ENCODE data around the gene DOK7. TPM values are rescaled to one million over a fixed set of nuclear protein-coding genes. Genes with fewer than 3 reads are reported as not detected.

DOK7 gene
- total and polyA plus RNA-seq, 2 of the 4 experiments (the other 2 are of a cell fraction) = not detected

DNA sequence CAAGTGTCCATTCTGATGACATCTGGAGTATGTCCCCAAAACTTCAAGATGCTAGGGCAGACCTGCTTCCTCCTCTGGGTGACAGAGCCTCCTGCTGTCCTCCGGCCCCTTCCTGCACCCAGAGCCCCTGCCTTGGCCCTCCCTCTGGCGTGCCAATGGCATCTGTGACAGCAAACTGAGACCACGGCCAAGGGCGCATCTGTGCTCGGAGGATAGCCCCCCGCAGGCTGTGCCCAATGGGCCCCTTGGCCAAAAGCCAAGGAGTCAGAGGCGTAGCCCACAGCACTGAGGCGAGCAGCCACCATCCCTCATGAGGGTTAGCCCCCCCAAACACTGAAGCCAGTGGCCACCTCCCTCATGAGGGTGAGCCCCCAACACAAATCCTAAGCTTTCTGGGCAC lies 61.2 kb downstream of the DOK7 start:
- ChIA-PET POLR2A (ENCODE audit: unreplicated experiment) (no interaction called here), CTCF (no interaction called here)
- WGBS, 2 experiments (ENCODE audit: extremely low coverage in 2 of 2, insufficient read length in 1 of 2) = 93% methylated on average over 3 of the region's 8 CpGs; no CpG with 5 or more reads in 1 of the 2 experiments
- no peak overlapping the region for H3K56ac ChIP-seq (ENCODE audit: extremely low read depth, insufficient read depth, low read length)
- H3K4me2 ChIP-seq (ENCODE audit: low read depth, low read length) = no peak overlapping the region
- H2AFZ ChIP-seq (replicated peaks; ENCODE audit: low read length, poor library complexity) = no peak overlapping the region
- TF ChIP-seq, protein P1, sequence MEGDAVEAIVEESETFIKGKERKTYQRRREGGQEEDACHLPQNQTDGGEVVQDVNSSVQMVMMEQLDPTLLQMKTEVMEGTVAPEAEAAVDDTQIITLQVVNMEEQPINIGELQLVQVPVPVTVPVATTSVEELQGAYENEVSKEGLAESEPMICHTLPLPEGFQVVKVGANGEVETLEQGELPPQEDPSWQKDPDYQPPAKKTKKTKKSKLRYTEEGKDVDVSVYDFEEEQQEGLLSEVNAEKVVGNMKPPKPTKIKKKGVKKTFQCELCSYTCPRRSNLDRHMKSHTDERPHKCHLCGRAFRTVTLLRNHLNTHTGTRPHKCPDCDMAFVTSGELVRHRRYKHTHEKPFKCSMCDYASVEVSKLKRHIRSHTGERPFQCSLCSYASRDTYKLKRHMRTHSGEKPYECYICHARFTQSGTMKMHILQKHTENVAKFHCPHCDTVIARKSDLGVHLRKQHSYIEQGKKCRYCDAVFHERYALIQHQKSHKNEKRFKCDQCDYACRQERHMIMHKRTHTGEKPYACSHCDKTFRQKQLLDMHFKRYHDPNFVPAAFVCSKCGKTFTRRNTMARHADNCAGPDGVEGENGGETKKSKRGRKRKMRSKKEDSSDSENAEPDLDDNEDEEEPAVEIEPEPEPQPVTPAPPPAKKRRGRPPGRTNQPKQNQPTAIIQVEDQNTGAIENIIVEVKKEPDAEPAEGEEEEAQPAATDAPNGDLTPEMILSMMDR (conservative IDR thresholded peaks at IDR 0.05; ENCODE audit: low read depth, low read length) = no peak
- TF ChIP-seq FOS (IDR thresholded peaks at IDR 0.05; ENCODE audit: low read depth, low read length) = no peak
- TF ChIP-seq, protein P2, sequence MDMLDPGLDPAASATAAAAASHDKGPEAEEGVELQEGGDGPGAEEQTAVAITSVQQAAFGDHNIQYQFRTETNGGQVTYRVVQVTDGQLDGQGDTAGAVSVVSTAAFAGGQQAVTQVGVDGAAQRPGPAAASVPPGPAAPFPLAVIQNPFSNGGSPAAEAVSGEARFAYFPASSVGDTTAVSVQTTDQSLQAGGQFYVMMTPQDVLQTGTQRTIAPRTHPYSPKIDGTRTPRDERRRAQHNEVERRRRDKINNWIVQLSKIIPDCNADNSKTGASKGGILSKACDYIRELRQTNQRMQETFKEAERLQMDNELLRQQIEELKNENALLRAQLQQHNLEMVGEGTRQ (IDR thresholded peaks at IDR 0.05; ENCODE audit: low read depth, low read length) = no peak
- no peak for TF ChIP-seq CEBPB (IDR thresholded peaks at IDR 0.05; ENCODE audit: low read depth, low read length)
- no peak for TF ChIP-seq POLR2A (IDR thresholded peaks at IDR 0.05; ENCODE audit: low read depth, low read length)
- no peak for TF ChIP-seq MXI1 (IDR thresholded peaks at IDR 0.05; ENCODE audit: borderline replicate concordance, low read depth, low read length)
- TF ChIP-seq NFE2L2 (IDR thresholded peaks at IDR 0.05; ENCODE audit: low read depth, low read length) = no peak
- no peak for TF ChIP-seq MAZ (IDR thresholded peaks at IDR 0.05; ENCODE audit: borderline replicate concordance, low read depth, low read length)
- TF ChIP-seq BHLHE40 (IDR thresholded peaks at IDR 0.05; ENCODE audit: low read depth, low read length) = no peak
- TF ChIP-seq RCOR1 (IDR thresholded peaks at IDR 0.05; ENCODE audit: insufficient replicate concordance, low read length) = no peak
- no peak for TF ChIP-seq MAFK (IDR thresholded peaks at IDR 0.05; ENCODE audit: low read depth, low read length)
- no peak for TF ChIP-seq RFX5 (IDR thresholded peaks at IDR 0.05; ENCODE audit: low read depth, low read length)
- TF ChIP-seq, protein P3, sequence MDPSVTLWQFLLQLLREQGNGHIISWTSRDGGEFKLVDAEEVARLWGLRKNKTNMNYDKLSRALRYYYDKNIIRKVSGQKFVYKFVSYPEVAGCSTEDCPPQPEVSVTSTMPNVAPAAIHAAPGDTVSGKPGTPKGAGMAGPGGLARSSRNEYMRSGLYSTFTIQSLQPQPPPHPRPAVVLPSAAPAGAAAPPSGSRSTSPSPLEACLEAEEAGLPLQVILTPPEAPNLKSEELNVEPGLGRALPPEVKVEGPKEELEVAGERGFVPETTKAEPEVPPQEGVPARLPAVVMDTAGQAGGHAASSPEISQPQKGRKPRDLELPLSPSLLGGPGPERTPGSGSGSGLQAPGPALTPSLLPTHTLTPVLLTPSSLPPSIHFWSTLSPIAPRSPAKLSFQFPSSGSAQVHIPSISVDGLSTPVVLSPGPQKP (IDR thresholded peaks at IDR 0.05; ENCODE audit: borderline replicate concordance, low read depth, low read length) = no peak
- TF ChIP-seq RAD21 (IDR thresholded peaks at IDR 0.05; ENCODE audit: low read length) = no peak
- no peak for TF ChIP-seq SMC3 (IDR thresholded peaks at IDR 0.05; ENCODE audit: low read depth, low read length)
- no peak for TF ChIP-seq CHD1 (IDR thresholded peaks at IDR 0.05; ENCODE audit: low read depth, low read length)
- H2BK15ac ChIP-seq (ENCODE audit: low read depth, low read length) = no peak overlapping the region
- H4K91ac ChIP-seq (ENCODE audit: insufficient read depth, low read depth, low read length) = no peak overlapping the region
- no peak overlapping the region for H3K4ac ChIP-seq (ENCODE audit: low read depth, low read length)
- H3K27me3 ChIP-seq (ENCODE audit: control insufficient read depth, insufficient read depth, low read length) = no peaks in the 10 kb centered on the region
- H2BK120ac ChIP-seq (ENCODE audit: low read depth, low read length) = no peak overlapping the region
- H3K9me3 ChIP-seq (ENCODE audit: control insufficient read depth, insufficient read depth, low read length) = no peaks in the 10 kb centered on the region
- H3K79me1 ChIP-seq (ENCODE audit: low read depth in 1 of 2, low read length in 2 of 2) = peaks cover 10 to 26% of the 10 kb centered on the region in 2 experiments
- no peak overlapping the region for H4K5ac ChIP-seq (ENCODE audit: low read depth, low read length)
- H3K36me3 ChIP-seq (ENCODE audit: control insufficient read depth, insufficient read depth, low read length) = peaks cover 51% of the 10 kb centered on the region
- no peak overlapping the region for H4K8ac ChIP-seq (ENCODE audit: low read depth in 2 of 2, low read length in 2 of 2)
- no peak overlapping the region for H3K27ac ChIP-seq (ENCODE audit: insufficient read depth, low read length)
- no peak overlapping the region for H2BK20ac ChIP-seq (ENCODE audit: low read depth, low read length)
- no peak for ATAC-seq (ENCODE audit: low read depth)
- no peak overlapping the region for H3K18ac ChIP-seq (ENCODE audit: low read depth, low read length)
- peaks cover 39% of the 10 kb centered on the region for H4K20me1 ChIP-seq (ENCODE audit: insufficient read depth, low read length)
- no peak overlapping the region for H3K4me3 ChIP-seq (ENCODE audit: insufficient read depth, low read depth, low read length)
- intact Hi-C loops (cut with micrococcal nuclease) = no loop called here
- dilution Hi-C loops (cut with HindIII; ENCODE audit: low sequenced_read_pairs, unreplicated experiment) = no loop called here
- H3K23ac ChIP-seq (ENCODE audit: low read depth, low read length) = no peak overlapping the region
- no peak overlapping the region for H2BK5ac ChIP-seq (ENCODE audit: low read depth, low read length, poor library complexity, severe bottlenecking)
- no peak overlapping the region for H2AK9ac ChIP-seq (replicated peaks; ENCODE audit: low read depth, low read length, poor library complexity)
- H3K9me1 ChIP-seq (ENCODE audit: insufficient read depth, low read length) = no peaks in the 10 kb centered on the region
- H2AK5ac ChIP-seq (ENCODE audit: low read depth, low read length) = no peak overlapping the region
- in situ Hi-C loops (cut with MboI; ENCODE audit: low sequenced_read_pairs) = no loop called here
- no peak overlapping the region for H3K14ac ChIP-seq (replicated peaks; ENCODE audit: low read depth, low read length)
- H3K4me1 ChIP-seq (ENCODE audit: control insufficient read depth, insufficient read depth, low read length) = no peaks in the 10 kb centered on the region
- no peak for DNase-seq
- BruUV-seq (replicated peaks) = no TSS peak
- no peak overlapping the region for H3K9ac ChIP-seq (ENCODE audit: low read depth, low read length)
